ENCODE measurements around the gene COL16A1.

COL16A1 gene

GRCh38 chr1:31621847-31622730, 81.7 kb downstream of the COL16A1 start:
- no peak for DNase-seq

- no peak for DNase-seq
Measured at GRCh38 chr1:31621498-31621820, 82.4 kb downstream of the COL16A1 start.

- no peak for DNase-seq
Measured at GRCh38 chr1:31620631-31621497, 83.0 kb downstream of the COL16A1 start.

GRCh38 chr1:31618916-31619846, 84.6 kb downstream of the COL16A1 start:
- DNase-seq = peak in 1 of 2 experiments; percentile 51

- peak; percentile 39 to 73 for DNase-seq
Measured at GRCh38 chr1:31617916-31618746, 85.7 kb downstream of the COL16A1 start.

- peak in 1 of 2 experiments; percentile 17 for DNase-seq
Measured at GRCh38 chr1:31617218-31617915, 86.5 kb downstream of the COL16A1 start, which contains the start of gene HCRTR1. HCRTR1 (plus strand) TSS chr1:31617689; CDS start chr1:31619193, 1,504 bp downstream.

GRCh38 chr1:31615939-31616338, 87.9 kb downstream of the COL16A1 start:
- DNase-seq = no peak

GRCh38 chr1:31615414-31615813, 88.4 kb downstream of the COL16A1 start:
- DNase-seq = no peak

GRCh38 chr1:31614414-31615005, 89.3 kb downstream of the COL16A1 start:
- DNase-seq = no peak

- no peak for DNase-seq
Measured at GRCh38 chr1:31609514-31610118, 94.2 kb downstream of the COL16A1 start.

GRCh38 chr1:31607360-31607759, 96.5 kb downstream of the COL16A1 start:
- no peak for DNase-seq

GRCh38 chr1:31605908-31606427, 97.8 kb downstream of the COL16A1 start:
- no peak for DNase-seq
